GM12878 (cell line): Measurements from ENCODE around the gene RHOBTB1. TPM values are rescaled to one million over a fixed set of nuclear protein-coding genes. Genes with fewer than 3 reads are reported as not detected.

ENCODE experiments used
- BHLHE40 ChIP-seq, 2 experiments: fragments of 450-650 bp in 1 of 2; IDR thresholded peaks; 2 replicates each; pipeline ENCODE4 v1.6.1; 2011 to 2017; ENCODE audit warnings: low read depth in 2 of 2, borderline replicate concordance in 1 of 2, improper control_type of control experiment in 1 of 2, low read length in 1 of 2, mild to moderate bottlenecking in 1 of 2
- CUX1 ChIP-seq: IDR thresholded peaks from 2 replicates; pipeline ENCODE4 v1.6.1; 2012; ENCODE audit warnings: improper control_type of control experiment, low read depth, low read length; ENCODE audit not compliant: insufficient replicate concordance
- E2F8 ChIP-seq: fragments of 450-650 bp; IDR thresholded peaks from 2 replicates; pipeline ENCODE4 v1.6.1; 2018; ENCODE audit warnings: mild to moderate bottlenecking, low read depth, moderate library complexity; ENCODE audit not compliant: partially characterized antibody
- HCFC1 ChIP-seq: fragments of 150-350 bp; IDR thresholded peaks from 2 replicates; pipeline ENCODE4 v1.6.1; 2014; ENCODE audit warnings: low read length
- ZBTB11 ChIP-seq: fragments of 450-650 bp; formaldehyde crosslinking; IDR thresholded peaks from 2 replicates; pipeline ENCODE4 v1.5.0; 2022; ENCODE audit warnings: mild to moderate bottlenecking, missing genetic modification characterization
- polyA plus RNA-seq, 11 experiments: library from polyadenylated mRNA; depleted of rRNA in 4 of 11; unstranded in 6 of 11; stranded (reverse) in 5 of 11; fragments of >200 nt; fragmentation: Nextera tagmentation in 4 of 11; fragmentation: Illumina TruSeq in 1 of 11; extraction: Ambion mirVana in 4 of 11; extraction: Trizol in 1 of 11; gene quantifications; 1 replicate in 1 of 11; 2 replicates in 10 of 11; pipeline versions ENCODE4 v1.2.1 to v1.2.3, GENCODE V29; 2011 to 2016; ENCODE audit warnings: inconsistent platforms in 2 of 11, missing spikeins in 2 of 11, low read depth in 1 of 11
- total RNA-seq, 4 experiments: library from RNA; depleted of rRNA in 3 of 4; stranded (reverse); fragments of >200 nt in 3 of 4; fragmentation: Illumina TruSeq in 1 of 4; extraction: Trizol in 1 of 4; gene quantifications; 2 replicates each; pipeline versions ENCODE4 v1.2.1 to v1.2.3, GENCODE V29; 2013 to 2021

The RHOBTB1 gene
- total and polyA plus RNA-seq, 10 of the 15 experiments (the other 5 are each of a cell fraction or from before 2014, with no cell fraction given) = not detected

- TF ChIP-seq CUX1 = no peak
- TF ChIP-seq E2F8 = no peak
- no peak for TF ChIP-seq ZBTB11 (CRISPR knock-in tag)
- TF ChIP-seq HCFC1 = no peak
- TF ChIP-seq BHLHE40 (IDR thresholded peaks at IDR 0.05; ENCODE audit: borderline replicate concordance in 1 of 2, low read depth in 2 of 2, low read length in 1 of 2) = no peak
Observed at GRCh38 chr10:60951272-60951724, 7.3 kb upstream of the RHOBTB1 start (continued).
